Anterior cingulate cortex (tissue), 58 donors: ENCODE data around the gene PEX11G.

ENCODE experiments used
- DNase-seq, 58 donors: peaks; one replicate each; lab custom pipeline; 2025; lab: John Stamatoyannopoulos, UW

Gene PEX11G

DNA sequence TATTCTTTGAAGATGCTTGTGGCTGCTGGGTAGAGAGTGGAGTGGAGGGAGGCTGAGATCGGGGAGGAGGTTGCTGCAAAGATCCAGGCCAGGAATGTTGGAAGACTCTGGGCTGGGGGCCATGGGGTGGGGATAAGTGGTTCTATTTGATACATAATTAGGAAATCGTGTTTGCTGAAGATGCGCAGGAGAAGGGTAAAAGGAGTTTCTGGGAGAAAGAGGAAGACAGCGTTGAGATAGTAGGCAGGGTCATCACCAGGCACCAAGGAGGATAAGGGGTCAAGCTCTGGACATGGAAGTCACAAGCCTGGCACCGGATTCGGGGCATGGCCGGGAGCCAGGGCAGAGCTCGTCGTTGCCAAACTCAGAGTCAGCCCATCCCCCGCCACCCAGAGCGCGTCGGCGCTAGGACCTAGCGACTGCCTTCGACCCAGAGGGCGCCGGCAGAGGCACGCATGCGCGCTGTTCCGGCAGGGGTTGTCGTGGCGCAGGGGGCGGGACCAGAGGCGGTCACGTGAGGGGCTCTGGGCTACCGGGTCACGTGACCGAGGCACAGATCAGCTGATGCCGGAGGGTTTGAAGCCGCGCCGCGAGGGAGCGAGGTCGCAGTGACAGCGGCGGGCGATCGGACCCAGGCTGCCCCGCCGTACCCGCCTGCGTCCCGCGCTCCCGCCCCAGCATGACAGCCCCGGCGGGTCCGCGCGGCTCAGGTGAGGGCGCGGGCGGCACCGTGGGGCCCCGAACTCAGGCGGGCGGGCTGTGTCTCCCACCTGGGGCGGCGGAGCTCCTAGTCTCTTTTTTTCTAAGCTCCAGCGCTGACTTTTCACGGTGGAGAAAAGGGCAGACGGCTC lies 33.5 kb upstream of the PEX11G start, which contains the start of gene MCOLN1:
TSS of gene MCOLN1 (plus strand) at position 553 of the 851 bp plus-strand sequence. CDS start at position 680, 127 bp downstream.
- DNase-seq, result peak; percentile 75 to 100 (median 96)

DNA sequence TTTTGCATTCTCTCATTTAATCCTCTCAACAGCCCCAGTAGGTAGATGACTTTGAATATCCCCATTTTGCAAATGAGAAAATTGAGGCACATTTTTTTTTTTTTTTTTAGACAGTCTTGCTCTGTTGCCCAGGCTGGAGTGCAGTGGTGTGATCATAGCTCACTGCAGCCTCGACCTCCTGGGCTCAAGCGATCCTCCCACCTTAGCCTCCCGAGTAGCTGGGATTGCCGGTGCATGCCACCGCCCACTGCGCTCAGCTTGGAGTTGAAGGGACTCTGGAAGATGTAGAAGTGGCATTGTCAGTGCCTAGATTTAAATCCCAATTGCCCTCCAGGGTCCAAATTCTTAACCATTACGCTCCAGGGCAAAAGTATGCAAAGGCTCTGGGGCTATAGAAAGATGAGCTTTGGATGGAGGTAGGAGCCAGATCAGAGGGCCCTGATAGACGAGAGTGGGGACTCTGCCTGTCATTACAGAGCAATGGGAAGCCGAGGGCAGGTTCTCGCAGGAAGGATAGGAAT lies 32.8 kb upstream of the PEX11G start:
- no peak for DNase-seq

DNA sequence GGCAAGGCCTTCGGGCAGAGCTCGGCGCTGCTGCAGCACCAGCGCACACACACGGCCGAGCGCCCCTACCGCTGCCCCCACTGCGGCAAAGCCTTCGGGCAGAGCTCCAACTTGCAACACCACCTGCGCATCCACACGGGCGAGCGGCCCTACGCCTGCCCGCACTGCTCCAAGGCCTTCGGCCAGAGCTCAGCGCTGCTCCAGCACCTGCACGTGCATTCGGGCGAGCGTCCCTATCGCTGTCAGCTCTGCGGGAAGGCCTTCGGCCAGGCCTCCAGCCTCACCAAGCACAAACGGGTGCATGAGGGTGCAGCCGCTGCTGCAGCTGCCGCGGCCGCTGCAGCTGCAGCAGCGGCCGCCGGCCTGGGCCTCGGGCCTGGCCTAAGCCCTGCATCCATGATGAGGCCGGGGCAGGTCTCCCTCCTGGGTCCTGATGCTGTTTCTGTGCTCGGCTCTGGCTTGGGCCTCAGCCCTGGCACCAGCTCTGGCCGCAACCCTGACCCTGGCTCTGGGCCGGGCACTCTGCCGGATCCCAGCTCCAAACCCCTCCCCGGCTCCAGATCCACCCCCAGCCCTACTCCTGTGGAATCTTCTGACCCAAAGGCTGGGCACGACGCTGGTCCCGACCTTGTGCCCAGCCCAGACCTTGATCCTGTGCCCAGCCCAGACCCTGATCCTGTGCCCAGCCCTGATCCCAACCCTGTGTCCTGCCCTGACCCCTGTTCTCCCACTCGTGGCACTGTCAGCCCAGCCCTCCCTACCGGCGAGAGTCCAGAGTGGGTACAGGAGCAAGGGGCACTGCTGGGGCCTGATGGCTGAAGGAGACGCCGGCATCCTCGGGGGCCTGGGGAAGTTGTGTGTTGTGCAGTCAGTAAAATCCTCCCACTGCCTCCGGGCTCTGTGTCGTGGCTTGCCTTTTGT lies 31.6 kb upstream of the PEX11G start:
- peak in 43 of 58 donors; percentile 6 to 72 (median 39) for DNase-seq

DNA sequence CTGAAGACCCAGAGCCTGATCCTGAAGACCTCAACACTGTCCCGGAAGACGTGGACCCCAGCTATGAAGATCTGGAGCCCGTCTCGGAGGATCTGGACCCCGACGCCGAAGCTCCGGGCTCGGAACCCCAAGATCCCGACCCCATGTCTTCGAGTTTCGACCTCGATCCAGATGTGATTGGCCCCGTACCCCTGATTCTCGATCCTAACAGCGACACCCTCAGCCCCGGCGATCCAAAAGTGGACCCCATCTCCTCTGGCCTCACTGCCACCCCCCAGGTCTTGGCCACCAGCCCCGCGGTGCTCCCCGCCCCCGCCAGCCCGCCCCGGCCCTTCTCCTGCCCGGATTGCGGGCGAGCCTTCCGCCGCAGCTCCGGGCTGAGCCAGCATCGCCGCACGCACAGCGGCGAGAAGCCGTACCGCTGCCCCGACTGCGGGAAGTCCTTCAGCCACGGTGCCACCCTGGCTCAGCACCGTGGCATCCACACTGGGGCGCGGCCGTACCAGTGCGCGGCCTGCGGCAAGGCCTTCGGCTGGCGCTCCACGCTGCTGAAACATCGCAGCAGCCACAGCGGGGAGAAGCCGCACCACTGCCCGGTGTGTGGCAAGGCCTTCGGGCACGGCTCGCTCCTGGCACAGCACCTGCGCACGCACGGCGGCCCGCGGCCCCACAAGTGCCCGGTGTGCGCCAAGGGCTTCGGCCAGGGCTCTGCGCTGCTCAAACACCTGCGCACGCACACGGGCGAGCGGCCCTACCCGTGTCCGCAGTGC lies 30.7 kb upstream of the PEX11G start:
- no peak for DNase-seq

DNA sequence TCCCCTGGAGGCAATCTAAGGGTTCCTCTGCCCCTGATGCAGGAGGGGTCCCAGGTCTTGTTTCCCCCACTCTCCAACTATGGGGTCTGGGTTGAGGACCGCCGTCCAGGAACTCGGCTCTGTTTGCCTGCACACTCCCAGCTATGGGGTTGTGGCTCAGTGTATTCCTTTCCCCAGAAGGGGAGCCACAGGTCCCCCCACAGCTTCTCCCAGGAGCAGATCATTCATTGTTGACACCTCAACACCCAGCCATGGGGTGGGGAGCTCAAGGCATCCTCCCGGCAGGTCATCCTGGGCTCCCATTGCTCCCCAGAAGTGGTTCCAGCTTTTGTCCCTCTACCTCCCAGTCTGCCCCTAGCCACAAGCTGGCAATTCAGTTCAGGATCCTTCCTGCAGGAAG lies 28.0 kb upstream of the PEX11G start:
- DNase-seq, result no peak

DNA sequence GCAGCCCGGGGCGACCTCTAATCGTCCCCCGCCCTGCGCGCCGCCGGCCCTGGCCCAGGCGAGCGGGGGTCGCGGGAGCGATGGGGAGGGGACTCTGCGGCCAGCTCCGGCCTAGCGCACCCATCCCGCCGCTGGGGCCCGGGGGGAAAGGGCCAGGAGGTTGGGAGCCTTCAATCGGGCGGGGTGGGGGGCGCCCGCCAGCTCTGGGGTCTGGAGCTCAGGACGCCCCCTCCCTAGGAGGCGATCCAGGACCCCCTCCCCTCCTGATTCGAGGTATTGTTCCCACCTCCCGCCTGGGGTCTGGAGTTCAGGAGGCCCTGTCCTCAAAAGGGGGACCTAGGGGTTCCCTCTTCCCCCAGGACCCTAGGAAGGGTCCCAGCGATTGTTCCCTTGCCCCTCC lies 27.5 kb upstream of the PEX11G start:
- DNase-seq, result no peak

DNA sequence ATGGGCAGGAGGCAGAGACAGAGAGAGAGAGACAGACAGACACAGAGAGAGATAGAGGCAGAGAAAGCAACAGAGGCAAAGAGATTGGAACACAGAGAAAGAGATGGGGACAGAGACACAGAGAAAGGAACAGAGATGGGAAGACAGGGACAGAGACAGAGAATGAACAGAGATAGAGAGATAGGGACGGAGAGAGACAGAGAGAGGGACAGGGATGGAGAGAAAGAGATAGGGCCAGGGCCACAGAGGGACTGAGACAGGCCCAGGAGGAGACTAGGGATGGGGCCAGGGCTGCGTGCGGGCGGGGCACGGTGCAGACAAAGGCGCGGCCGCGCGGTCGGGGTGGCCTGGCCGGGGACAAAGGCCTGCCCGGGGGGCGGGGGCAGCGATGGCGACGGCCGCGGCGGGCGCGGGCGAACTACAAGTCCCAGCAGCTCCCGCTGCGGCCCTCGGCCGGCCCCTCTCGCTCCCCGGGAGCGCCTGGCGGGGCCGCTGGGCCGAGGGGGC lies 26.9 kb upstream of the PEX11G start, which contains the start of gene ZNF358:
TSS of gene ZNF358 (plus strand) at position 459 of the 507 bp plus-strand sequence. CDS start 3,140 bp downstream, outside the sequence.
- DNase-seq, result peak in 52 of 58 donors; percentile 16 to 84 (median 63)

DNA sequence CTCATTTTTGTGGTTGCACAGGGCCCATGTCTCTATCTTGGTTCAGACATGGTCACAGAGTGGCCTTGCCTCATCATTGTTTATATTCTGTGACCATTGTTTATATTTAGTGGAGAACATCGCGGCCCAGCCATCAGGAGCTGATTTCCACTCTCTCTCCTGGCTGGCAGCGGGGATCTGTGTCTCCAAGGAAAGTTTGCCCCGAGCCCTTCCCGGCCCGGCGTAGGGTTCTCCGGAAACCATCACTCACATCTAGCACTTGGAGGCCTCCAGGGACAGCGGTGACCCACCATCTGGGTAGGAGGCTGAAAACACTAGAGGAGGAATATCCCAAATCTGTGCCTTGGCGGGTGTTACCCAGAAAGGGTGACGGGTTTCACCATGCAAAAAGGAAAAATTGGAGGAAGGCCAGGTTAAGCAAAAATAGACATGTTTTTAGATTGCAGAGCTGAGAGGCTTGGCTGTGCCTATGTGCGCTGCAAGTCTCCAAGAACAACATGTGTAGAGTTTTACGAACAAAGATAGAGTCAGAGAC lies 26.3 kb upstream of the PEX11G start:
- DNase-seq, result peak in 24 of 58 donors; percentile 6 to 55 (median 25)

DNA sequence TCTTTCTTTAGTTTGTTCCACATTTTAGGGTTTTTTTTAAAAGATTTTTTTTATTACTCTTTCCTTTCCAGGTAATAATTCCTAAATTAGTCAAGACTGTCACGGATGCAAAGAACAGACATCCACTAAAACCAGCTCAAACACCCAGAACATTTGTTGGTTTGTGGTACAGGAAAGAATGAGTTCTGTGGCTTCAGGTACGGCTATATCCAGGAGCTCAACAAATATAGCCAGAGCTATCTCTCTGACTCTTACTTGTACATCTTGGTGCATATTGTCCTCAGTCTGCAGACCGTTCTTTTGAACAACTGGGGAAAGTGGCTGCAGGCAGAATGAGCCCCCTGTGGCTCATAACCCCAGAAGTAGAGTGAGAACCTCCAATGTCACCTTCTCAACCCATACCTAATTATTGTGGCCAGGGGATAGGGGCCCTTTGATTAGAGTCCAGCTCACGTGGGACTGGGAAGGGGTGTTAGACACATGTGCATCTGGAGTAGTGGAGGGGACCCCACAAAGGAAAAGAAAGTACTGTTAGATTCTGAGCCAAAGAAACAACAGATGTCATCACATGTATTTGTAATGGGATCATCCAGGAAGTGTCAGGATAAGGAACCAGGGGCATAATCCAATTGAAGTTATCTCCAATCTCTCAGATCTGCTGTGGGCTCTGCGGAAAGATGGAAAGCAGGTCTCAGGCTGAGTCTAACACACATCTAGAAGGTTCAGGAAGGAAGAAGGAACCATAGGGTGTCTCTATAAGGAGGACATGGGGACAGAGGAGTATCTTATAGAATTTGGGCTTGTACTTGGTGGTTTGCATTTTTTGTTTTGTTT lies 25.2 kb upstream of the PEX11G start:
- DNase-seq, result no peak

DNA sequence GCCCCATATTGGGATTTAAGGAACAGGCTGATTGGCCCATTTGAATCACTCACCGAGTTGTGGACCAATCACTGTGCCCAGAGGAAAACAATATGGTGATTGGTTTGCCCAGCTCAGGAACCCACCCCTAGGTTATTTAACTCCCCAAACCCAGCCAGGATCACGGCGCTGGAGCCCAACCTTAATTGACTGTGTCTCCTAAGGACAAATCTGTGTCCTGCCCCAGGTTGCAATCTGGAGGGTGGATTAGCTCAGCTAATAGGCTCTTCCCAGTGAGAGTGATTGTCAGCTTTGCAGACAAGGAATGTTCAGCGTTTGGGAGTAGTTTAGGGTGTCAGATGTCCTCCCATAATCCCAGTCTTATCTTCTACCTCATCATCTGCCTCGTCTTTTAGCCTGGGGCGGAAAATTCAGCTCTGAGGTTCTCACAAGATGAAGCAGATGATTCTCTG lies 23.6 kb upstream of the PEX11G start:
- DNase-seq, result no peak

DNA sequence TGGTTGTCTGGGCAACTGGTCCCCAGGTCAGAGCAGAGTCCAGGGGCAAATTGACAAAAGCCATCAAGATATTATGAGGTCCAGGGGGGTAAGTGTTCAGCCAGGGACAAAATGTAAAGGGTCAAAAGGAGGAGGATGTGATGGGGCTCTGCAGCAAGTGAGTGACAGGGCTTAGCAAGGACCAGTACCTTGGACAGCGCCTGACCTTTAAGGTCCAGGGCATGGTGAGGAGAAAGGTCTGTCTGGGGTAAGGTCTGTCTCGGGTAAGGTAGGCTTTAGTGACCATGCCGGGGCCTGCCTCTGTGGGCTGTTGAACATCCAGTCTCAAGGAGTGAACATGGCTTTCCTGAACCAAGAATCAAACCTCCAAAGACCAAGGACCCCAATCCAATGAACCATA lies 20.8 kb upstream of the PEX11G start:
- no peak for DNase-seq

DNA sequence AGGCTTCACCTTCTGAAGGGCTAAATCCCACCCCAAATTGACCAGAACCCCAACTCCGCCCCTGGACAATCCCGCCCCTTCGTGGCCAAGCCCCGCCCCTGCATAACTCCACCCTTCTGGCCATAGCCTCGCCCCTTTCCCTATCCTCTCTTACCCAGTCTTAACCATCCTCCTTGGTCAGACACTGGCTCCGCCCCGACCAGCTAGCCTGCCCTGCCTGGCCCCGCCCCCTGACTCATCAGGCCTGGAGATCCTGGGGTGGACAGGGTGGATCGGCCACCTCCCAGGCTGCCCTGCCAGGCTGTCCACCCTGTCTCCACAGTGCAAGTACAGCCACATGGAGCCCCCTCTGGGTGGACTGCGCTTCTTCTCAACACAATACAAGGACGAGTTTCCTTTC lies 19.0 kb upstream of the PEX11G start:
- DNase-seq, result peak in 9 of 58 donors; percentile 3 to 62 (median 24)

DNA sequence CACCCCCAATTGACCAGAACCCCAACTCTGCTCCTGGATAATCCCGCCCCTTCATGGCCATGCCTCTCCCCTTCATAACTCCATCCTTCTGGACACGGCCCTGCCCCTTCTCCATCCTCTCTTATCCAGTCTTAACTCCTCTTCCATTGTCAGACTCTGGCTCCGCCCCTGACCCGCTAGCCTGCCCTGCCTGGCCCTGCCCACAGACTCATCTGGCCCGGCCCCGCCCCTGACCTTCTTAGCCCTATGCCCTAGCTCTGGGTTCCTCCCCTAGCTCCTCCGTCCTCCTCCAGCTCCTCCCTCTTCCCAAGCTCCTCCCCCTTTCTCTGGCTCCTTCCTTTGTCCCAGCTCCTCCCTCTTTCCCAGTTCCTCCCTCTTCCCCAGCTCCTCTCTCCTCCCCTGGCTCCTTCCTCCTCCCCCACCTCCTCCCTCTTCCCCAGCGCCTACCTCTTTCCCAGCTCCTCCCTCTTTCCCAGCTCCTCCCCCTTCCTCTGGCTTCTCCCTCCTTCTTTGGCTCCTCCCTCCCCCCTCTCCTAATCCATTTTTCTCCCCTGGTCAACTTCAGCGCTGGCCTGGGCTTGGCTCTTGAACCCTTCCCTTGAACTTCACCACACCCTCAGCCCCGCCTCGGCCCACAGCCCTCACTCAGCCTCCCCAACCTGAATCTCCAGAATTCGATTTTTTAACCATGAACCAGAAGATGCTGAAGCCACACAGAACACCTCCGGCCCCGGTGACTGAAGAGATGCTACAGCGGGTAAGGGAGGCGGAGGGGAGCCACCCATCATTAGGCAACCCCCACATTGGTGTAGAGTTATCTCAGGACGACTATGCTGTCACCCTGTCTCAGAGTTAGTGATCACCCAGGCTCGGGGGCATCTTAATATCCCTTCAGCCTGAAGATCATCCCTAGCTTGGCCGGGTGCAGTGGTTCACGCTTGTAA lies 17.8 kb upstream of the PEX11G start:
- peak in 21 of 58 donors; percentile 4 to 67 (median 20) for DNase-seq

DNA sequence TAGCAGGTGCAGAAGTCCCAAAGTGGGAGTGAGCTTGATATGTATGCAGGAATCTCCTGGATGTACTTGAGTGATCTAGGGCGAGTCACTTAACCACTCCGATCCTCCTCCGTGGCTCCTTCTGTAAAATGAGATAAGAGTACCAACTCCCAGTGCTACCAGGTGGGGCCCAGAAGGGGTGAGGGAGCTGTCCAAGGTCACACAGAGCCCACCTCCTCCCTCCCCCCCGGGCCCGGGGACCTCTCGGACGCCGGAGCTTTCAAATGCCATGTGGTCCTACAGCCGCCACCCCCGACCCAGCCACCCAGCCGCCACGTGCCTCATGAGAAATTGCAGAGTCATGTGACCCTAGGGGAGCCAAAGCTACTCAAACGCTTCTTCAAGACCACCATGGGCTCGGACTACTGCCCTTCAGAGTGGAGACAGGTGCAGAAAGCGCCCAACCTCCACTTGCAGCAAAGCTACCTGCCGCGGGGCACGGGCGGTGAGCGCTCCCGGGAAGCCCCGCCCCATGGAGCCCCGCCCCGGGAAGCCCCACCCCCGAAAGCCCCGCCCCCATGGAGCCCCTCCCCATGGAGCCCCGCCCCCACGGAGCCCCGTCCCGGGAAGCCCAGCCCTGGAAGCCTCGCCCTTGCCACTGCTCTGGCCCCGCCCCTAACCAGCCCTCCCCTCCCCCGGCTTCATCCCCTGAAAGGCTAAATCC lies 17.0 kb upstream of the PEX11G start:
- peak in 7 of 58 donors; percentile 12 to 67 (median 38) for DNase-seq

DNA sequence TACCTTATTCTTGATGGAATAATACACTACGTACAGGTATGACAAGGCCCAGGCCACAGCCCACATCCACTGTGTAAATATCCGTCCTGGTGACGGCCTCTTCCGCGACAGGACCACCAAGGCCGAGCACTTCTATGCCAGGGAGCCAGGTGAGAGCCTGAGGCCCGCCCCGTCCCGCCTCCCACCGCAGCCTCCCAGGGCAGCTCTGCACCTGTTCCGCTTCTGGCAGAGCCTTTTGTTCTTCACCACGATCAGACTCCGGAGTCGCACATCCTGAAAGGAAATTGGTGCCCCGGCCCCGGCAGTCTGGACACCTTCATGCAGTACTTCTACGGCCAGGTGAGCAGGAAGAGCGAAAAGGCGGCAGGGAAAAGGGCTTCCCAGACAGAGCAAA lies 16.4 kb upstream of the PEX11G start:
- no peak for DNase-seq

DNA sequence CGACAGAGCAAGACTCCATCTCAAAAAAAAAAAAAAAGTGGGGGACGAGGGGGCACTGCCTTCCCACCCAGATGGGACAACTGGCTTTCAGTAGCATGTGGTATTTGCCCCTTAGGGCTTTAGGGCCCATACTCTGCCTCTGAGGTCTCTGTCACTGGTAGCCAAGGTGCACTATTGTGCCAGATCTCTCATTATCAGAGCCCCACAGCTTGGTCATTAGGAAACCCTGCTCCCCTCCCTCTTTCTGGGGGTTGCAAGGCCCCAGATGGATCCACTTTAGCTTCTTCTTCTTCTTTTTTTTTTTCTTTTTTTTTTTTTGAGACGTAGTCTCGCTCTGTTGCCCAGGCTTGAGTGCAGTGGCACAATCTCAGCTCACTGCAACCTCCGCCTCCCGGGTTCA lies 15.8 kb upstream of the PEX11G start:
- DNase-seq, result no peak

DNA sequence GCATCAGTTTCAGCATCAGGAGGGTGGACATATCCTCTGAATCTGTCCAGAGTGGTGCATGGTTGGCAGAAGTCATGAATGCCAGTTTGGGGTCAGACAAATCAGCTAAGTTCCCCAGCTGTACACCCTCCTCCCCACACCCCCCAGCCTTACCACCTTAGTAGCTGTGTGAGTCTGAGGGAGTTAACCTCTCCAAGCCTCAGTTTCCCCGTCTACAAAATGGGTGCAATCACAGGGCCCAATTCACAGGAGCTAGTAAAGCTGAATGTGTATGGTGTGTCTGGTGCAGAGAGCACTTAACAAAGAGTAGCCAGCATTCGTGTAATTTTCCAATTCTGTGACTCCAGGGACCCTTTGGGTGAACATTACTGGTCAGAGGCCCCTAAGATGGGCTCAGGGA lies 13.7 kb upstream of the PEX11G start:
- DNase-seq, result no peak
